Upper lobe of left lung (tissue), 4 donors: ENCODE results near the gene CCDC12.

Source experiments
- CTCF ChIP-seq, 6 experiments: fragments of 450-650 bp in 4 of 6; fragments of 200-600 bp in 2 of 6; sonication (generic) in 2 of 6; IDR thresholded peaks; one replicate each; pipeline ENCODE4 v1.5.1; 2016 to 2019; ENCODE audit warnings: antibody characterized with exemption in 6 of 6
- POLR2A ChIP-seq, 4 donors: fragments of 450-650 bp; IDR thresholded peaks; one replicate each; pipeline ENCODE4 v1.5.1; 2016 to 2017; ENCODE audit warnings: antibody characterized with exemption in 4 of 4, mild to moderate bottlenecking in 2 of 4
- POLR2AphosphoS5 ChIP-seq, 2 donors: sonication (generic); formaldehyde crosslinking; IDR thresholded peaks; one replicate each; pipeline ENCODE4 v1.5.1; 2017; ENCODE audit warnings: antibody characterized with exemption in 2 of 2

GRCh38 chr3:46968783-46969428 is 7.6 kb downstream of the CCDC12 start:
- TF ChIP-seq CTCF (IDR thresholded peaks at IDR 0.05) (no peak), POLR2A (IDR thresholded peaks at IDR 0.05) (no peak), POLR2AphosphoS5 (IDR thresholded peaks at IDR 0.05) (no peak)
